ENCODE measurements around the gene ATG4D. TPM values are rescaled to one million over a fixed set of nuclear protein-coding genes. Genes with fewer than 3 reads are reported as not detected.

The ATG4D gene
- total and polyA plus RNA-seq, 2 experiments from 2014 or later: 15.1 to 55.5 TPM

GRCh38 chr19:10560154-10560553, 16.4 kb downstream of the ATG4D start:
- Histone ChIP-seq H3F3A (replicated peaks; ENCODE audit: low read depth) (peaks cover 15% of the 10 kb centered on the region), H4K20me1 (replicated peaks; ENCODE audit: insufficient read depth) (peaks cover 5% of the 10 kb centered on the region), H3K4me3 (no peak overlapping the region), H2AFZ (no peak overlapping the region), H3K27me3 (ENCODE audit: insufficient read depth) (no peaks in the 10 kb centered on the region), H3K79me2 (replicated peaks; ENCODE audit: insufficient read depth) (peaks cover 12% of the 10 kb centered on the region), H3K9me2 (ENCODE audit: insufficient read depth) (no peaks in the 10 kb centered on the region), H3K4me2 (no peak overlapping the region), H3K4me1 (ENCODE audit: insufficient read depth) (peaks cover 6% of the 10 kb centered on the region), H3K27ac (ENCODE audit: low read depth) (no peak overlapping the region), H3K36me3 (ENCODE audit: insufficient read depth) (0 out of 2 replicates have a peak, but pooled peaks cover 20% of the 10 kb centered on the region)
- H3K4me3 Mint-ChIP-seq: no peak overlapping the region
- H3K9me3 Mint-ChIP-seq: no peaks in the 10 kb centered on the region
- peaks cover 6% of the 10 kb centered on the region for H3K27me3 Mint-ChIP-seq (ENCODE audit: insufficient read depth, low read depth, poor library complexity)
- no peak for DNase-seq (ENCODE audit: low spot score)
- no peak overlapping the region for H3K27ac Mint-ChIP-seq
- ATAC-seq: no peak
- peaks cover 71% of the 10 kb centered on the region for H3K36me3 Mint-ChIP-seq (ENCODE audit: low read depth)
- peaks cover 8% of the 10 kb centered on the region for H3K4me1 Mint-ChIP-seq
- TF ChIP-seq ETS1 (IDR thresholded peaks at IDR 0.05) (no peak), ZNF114 (CRISPR knock-in tag; IDR thresholded peaks at IDR 0.05) (no peak), POLR2AphosphoS5 (IDR thresholded peaks at IDR 0.05; ENCODE audit: low read depth) (no peak), JUNB (IDR thresholded peaks at IDR 0.05; ENCODE audit: unreplicated experiment) (no peak), REST (IDR thresholded peaks at IDR 0.05; ENCODE audit: unreplicated experiment) (no peak), NANOG (IDR thresholded peaks at IDR 0.05; ENCODE audit: borderline replicate concordance) (no peak), STAT1 (IDR thresholded peaks at IDR 0.05; ENCODE audit: unreplicated experiment) (no peak), ZNF331 (CRISPR knock-in tag; IDR thresholded peaks at IDR 0.05; ENCODE audit: low read depth) (no peak), EZH2phosphoT487 (IDR thresholded peaks at IDR 0.05; ENCODE audit: unreplicated experiment) (no peak), ZNF462 (CRISPR knock-in tag; IDR thresholded peaks at IDR 0.05) (no peak), EZH2 (IDR thresholded peaks at IDR 0.05; ENCODE audit: low read depth, unreplicated experiment) (no peak)

All from GM23338 (cell line).